GM18861 (cell line): ENCODE results near the gene SEC61G.

Experiments
- ATAC-seq: cut with Tn5 transposase; IDR thresholded peaks from one replicate; pipeline ENCODE4 v1.9.1; 2021; ENCODE audit not compliant: unreplicated experiment

The SEC61G gene

DNA sequence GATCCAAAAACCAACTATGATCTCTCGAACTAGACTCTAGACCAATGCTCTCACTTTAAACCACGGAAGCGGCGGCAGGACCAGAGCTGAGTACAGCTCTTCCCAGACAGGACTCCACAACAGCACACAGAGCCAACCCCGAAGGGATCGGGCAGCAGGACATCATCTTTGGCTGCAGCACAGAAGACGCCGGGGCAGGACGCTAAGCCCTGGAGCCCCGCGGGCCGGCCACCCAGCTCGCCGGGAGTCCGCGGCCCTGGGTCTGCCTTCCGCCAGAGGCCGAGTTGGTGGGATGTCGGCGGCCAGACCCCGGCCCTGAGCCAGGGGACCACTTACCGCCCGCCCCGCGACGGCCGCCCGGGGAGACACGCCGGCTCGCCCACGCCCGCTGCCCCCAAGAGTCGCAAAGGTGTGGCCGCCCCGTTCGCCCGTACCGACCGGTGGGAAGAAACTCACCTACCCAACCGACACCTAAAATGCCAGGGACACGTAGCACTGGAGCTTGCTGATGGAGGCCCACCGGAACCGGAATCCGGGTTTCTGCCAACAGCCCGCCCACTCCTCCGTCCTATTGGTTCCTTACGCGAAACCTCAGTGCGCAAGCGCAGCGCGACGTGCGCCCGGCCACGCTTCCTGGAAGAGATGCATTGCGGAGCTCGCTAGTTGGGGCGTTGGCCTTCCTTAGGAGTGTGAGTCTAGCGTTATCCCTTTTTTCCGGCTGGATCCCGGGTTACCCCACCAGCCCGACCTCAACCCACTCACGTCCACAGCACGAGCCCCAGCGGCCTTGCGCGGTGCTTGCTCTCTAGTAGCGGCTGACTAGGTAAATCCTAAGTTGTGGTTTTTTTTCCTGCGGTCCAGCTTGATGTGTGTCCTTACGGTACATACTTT is at the start of gene SEC61G:
TSS of gene SEC61G (minus strand) at position 510 of the 891 bp plus-strand sequence. CDS start 1,623 bp downstream, outside the sequence.
- ATAC-seq: peak; percentile 94

DNA sequence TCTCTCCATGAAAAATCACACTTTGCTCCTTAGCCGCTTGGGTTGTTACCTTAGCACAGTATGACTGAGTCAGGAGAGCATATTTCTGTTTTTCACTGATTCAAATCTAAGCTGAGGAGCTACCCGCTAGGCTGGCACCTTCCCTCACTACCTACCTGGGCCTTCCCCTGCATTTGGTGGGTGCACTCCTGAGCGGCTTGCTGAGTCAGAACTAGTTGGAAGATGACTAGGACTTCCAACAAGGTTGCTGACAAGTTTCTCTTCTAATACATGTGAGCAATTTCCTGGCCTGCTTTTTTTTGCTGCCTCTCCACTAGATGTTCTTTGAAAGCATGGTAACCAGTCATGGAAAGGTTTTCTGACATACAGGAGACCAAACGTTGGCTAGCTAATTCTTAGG is 43.8 kb upstream of the SEC61G start:
- ATAC-seq: no peak

DNA sequence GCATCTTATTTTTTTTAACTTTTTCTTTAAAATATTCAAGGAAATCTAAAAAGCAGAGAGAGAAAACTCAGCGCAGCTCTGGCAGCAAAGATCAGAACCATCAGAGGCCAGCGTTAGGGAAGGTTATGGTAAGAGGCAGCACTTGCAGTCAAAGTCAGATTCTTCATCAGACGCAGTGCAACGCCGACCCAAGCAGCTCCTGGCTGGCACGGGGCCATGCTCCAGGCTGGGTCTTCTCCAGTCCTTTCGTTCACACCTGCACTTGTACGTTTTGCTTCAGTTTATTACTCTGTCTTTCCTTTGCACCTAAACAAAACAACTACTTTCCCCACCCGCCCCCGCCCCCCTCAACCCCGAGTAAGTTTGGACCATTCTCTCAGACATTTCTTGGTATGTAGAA is 43.1 kb upstream of the SEC61G start:
- ATAC-seq: no peak

DNA sequence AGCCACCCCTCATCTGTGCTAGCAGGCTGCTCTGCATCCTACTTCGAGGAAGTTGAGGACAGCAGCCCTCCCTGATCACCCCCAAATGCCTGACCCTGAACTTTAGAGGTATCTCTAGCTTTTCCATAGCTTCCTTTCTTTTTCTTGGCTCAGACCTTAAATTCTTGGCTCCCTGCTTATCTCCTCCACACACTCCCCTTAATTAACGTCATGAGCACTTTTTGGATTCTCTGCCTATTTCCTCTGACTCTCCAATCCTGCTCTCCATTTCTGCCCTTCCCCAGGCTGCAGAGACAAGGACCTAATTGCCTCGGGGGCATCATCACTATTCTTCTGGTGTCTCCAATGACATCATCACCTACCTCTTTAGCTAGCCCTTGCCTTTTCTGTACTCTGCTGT is 40.8 kb upstream of the SEC61G start:
- no peak for ATAC-seq

DNA sequence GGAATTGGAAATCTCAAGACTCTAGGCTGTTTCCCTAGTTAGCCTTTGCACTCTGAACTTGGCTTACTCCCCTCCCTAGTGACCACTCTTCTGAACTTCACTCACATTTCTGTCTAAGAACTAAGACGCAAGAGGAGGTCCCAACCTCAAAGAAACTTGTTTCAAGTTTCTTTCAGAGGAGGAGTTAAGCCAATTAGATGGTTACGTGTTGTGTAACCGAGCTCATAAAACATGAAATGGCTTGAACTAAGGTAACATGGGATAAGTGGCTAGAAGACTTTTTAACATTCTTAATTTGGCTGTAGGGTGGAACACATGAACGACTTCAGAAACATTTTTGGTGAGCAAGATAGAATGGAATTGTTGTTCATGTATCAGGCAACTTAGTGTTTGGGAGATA is 39.5 kb upstream of the SEC61G start:
- ATAC-seq: no peak

DNA sequence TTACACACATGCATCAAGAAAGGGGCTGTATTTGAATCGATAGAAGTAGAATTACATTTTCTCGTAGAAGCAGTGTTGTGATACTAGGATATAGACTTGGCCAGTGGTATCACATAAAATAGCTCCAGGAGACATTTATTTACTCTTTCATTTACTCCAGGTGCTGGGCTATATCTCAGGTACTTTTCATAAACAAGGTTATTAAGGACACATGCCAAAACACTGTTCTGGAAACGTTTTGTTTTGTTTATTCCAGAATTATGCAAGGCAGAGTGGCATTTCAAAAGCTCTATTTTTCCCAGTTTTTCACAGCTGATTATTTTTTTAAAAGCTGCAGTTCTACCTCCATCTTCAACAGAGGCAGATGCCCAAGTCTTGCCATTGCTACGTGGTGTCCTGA is 37.8 kb upstream of the SEC61G start:
- no peak for ATAC-seq

DNA sequence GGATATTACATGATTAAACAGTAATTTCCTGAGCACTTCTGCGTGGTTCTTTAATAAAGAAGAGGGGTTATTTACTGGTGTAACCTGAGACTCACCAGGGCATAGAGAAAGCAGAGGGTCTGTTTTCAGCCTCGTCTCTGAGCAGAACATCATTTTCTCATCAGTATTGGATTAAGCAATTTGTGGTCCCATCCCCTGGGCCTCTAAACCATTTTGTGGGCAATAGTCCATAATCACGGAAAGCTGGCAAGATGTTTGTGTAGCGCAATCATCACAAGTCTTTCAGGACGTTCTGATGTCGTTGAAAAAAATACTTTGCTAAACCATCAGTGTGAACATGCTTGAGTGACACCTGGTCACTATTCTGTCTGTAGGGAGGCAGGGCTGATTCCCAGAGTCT is 37.1 kb upstream of the SEC61G start:
- ATAC-seq: no peak

DNA sequence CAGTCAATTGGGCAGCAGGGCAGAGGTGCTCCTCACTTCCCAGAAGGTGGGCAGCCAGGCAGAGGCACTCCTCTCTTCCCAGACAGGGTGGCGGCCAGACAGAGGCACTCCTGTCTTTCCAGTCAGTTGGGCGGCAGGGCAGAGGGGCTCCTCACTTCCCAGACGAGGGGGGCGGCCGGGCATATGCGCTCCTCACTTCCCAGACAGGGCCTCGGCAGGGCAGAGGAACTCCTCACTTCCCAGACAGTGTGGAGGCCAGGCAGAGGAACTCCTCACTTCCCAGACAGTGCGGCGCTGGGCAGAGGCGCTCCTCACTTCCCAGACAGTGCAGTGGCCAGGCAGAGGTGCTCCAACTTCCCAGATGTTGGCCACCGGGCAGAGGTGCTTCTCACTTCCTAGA is 33.4 kb upstream of the SEC61G start:
- no peak for ATAC-seq

DNA sequence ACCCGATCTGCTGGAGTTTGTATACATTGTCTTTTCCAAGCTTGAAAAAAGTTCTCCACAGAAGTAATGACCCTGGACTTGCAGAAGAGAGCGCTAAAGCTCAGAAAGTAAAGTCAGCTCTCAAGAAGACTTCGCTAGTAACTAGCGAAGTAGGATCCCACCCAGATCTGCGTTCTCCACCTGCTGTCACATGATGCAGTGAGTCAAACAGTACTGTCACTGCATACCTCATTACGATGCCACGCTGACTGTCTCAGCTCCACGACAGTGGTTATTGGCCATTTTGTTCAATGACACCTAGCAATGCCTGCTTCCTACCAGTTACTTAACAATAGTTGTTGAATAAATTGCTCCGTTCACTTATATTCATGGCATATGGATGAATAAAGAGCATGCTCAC is 29.7 kb upstream of the SEC61G start:
- ATAC-seq: peak; percentile 78

DNA sequence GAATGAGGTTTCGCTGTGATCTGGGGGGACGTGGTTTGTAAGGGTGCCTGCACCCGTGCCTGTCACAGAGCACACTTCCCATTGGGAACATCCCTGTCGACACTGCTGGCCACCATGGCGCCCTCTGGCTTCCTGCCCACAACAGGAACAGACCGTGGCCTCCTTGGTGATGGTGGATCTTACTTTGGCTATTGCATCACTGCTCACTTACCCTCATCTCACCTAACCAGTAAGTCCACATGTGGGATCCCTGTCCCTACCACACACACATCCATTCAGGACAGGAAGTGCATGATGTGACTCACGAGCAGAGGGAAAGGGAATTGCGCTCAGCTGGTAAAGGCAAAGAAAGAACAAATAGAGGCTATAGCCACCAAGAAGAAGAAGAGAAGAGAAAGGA is 26.2 kb upstream of the SEC61G start:
- no peak for ATAC-seq

DNA sequence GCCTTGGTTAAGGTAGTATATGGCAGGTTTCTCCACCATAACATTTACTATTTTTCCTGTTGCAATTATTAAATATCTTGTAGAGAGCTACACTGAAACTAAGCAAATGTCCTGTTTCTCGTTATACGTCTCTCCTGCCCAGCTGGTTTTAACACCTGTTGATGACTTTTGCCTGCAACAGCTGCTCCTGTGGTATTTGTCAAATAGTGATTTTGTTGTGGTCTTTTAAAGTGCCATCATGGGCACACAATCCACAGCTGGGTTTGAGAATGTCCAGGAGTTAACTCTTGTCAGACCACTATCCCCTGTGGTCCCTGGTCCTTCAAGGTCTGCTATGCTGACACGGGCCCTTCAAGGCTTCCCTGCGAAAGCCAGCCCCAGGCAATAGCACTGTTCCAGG is 24.9 kb upstream of the SEC61G start:
- no peak for ATAC-seq

DNA sequence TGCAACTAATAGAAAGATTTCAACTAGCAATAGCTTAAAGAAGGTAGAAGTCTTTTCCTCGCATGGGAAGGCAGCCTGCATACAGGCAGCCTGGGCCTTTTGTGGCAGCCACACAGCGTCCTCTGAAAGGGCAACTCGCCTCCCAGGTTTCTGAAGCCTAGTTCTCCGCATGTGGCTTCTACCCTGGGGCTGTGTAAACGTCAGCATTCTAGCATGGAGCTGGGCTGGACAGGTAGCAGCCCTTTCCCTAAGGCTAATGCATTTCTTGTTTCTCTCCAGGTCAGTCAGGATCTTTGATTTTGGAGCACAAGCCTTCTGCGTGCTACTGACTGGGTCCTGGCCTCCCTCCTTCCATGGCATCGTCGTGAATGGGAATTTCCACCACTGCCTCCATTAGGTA is 23.8 kb upstream of the SEC61G start:
- no peak for ATAC-seq

DNA sequence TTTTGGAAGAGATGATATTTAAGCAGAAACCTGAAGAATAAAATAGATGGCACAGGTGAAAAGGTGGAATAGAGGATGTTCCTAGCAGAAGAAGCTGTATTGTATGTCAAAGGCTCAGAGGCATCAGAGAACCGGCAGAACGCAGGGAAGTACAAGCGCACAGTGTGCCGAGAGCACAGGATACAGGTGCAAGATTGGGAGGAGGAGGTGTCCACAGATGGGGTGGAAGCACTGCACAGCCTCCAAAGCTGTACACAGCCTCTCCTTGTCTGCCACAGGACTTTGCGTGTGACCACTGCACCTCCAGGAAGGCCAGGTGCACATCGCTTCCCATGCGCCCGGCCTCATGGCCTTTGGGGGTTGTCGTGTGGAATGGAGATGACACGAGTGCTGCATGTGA is 23.3 kb upstream of the SEC61G start:
- no peak for ATAC-seq

DNA sequence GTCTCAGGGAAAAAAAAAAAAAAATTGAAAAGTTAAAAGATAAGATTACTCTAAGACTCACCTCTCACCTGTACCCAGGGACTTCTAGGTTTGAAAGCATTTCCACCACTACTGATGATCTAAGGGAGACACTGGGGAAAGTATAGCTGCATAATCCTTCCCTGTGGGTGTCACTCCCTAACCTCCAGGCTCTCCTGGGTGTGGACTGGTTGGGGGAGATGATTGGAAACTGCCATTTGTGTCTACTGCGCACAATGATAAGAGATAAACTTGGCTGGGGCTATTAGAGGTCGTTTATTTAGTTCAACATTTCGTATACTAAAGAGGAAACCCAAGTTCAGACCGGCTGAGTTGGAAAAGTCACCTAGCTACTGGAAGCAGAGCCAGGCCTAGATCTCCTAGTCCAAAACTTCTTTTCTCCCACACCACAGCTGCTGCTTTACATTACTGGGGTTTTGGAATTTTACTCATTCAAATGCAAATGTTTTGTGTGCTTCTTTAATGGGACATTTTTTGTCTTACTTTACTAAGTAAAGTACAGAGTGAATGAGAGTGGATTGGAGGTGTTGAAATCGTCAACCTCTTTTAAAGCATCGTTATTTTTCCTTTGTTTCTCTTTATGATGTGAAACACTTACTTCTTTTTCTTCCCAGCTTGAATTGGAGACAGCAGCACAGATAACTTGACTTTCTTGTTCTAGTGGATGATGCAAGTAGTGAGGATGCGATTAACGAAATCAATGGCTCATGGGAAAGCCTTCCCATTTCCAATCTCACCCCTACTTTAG is 22.3 kb upstream of the SEC61G start:
- ATAC-seq: no peak

DNA sequence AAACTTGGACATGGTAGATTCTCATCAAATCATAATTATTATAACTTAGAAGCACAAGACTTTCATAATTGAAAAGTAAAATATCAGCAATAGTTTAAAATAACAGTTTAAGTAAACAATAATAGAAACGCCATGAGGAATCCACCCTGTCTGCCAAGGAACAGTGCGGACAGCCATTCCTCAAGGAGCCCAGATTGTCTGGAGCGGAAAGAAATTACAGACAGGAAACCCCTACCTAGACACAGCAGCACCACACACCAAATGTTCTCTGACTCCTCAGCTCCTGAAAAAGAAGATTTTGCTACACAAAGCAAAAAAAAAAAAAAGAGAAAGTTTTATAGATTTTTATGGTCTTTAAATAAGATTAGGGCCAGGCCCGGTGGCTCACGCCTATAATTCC is 21.5 kb upstream of the SEC61G start:
- ATAC-seq: no peak

DNA sequence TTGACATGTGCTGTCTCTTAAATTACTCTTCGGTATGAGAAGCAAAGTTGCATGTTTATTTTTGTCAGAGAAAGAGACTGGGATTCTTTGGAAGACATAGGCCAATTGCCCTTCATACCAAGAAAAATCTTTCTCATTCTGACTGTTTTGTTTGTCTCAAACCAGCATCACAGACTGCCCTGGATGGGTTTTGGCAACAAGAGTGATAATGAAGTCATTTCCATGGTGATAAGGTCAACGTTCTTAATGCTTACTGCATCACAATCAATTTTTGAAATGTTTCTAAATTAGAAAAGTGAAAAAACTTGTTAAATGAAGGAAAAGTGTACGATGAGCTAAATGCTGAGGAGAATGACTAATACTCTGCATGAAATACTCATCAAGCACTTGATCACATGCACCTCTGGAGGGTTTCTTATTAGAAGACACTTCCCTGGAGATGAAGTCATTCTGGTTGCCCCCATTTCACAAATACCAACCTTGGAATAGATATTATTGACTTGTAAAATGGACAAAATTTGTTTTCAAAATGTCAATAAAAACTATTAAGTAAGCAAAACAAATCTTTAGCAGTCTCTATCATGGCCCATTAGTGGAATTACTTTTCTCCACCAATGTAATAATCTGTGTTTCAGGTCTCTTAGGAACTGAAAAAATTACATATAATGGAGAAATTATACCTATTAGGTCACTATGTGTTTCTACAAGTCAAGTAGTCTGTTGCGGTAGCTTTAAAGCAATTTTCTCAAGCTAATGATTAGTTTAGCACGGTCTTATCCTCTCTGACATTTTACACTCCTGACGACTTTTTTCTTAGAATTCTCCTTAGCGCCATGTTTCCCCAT is 19.9 kb upstream of the SEC61G start:
- ATAC-seq: no peak

DNA sequence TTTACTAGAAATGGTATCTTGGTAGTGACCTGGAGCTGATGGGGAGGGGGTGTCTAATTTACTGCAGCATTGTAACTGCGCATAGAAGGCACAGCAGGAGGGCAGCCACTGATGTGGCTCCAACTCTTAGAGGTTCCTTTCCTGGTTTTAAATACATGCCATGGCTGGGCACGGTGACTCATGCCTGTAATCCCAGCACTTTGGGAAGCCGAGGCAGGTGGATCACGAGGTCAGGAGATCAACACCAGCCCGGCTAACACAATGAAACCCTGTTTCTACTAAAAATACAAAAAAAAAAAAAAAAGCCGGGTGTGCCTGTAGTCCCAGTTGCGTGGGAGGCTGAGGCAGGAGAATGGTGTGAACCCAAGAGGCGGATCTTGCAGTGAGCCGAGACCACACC is 19.2 kb upstream of the SEC61G start:
- no peak for ATAC-seq

DNA sequence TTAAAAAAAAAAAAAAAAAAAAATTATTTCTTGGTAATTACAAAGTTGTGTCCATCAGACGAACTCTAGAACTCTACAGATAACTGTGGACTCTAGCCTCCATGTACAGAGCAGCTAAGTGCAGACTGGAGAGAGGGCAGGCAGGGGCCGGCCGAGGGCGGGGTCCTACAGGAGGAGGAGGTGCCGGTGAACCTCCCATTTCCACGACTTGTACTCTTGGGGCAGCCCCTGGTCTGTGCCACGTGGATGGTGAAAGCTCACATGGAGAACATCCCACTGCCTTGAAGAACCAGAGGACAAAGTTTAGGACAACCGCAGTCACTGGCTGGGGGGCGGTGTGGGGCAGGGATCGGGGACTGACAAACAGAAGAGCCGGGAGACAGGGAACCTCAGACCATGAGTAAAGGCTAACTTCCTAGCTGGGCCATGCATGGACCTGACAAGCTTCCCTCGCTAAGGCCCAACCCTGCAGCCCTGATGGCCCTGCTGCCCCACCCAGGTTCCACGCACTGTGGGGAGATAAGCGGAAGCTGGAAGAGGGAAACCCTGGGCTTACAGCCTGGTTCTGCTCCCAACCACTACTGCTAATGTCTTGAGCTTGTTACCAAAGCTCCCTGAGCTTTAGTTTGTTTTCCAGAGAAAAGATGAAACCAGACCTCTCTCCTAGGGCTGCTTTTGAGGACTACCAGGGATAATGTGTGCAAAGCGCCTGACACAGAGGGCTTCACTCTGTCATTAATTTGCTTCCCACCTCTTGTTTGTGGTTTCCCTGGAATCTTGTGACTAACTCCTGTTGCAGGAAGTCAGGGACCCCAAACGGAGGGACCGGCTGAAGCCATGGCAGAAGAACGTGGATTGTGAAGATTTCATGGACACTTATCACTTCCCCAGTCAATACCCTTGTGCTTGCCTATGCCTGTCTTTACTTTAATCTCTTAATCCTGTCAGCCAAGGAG is 16.1 kb upstream of the SEC61G start:
- ATAC-seq: no peak

DNA sequence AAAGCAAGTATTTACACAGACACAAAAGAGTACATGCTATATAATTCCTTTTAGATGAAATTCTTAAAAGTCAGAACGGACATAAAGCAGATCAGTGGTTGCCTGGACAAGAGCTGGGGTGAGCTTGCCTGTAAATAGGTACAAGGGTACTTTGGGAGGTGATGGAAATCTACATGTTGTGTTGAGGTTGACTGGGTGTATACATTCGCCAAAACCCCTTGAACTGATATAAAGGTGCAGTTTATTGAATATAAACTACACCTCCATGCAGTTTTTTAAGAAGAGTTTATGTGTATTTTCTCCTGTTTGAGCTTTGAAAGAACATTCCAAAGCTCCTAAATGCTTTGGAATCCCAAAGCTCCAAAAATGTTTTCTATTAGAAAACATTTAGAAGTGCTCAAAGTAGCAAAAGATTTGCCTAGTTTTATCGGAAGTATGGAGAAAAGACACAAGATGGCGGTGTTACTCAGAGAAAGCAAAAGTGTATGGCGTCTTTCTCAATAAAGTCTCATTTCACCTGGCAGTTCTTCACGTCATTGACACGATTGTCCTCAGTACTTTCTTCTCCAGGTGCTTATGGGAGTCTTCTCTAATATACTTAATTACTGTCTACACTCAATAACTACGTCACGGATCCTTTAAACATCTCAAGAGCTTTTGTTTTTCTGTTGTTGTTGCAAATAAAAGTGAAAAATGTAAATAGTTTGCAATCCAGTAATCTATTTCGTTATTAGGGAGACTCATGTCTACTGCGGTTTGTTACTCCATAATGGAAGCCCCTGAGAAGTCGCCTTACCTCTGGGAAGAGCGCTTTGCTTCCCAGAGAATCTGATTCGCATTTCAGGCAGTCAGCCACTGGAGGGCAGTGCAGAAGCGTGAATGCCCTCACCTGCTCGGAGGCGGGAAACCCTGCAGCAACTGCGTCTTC is 14.7 kb upstream of the SEC61G start:
- peak; percentile 90 for ATAC-seq
